ENCODE results near the gene TRERF1.
A peak's percentile ranks its signal among the peaks of the same experiment; 100 is the strongest.

TRERF1 gene

DNA sequence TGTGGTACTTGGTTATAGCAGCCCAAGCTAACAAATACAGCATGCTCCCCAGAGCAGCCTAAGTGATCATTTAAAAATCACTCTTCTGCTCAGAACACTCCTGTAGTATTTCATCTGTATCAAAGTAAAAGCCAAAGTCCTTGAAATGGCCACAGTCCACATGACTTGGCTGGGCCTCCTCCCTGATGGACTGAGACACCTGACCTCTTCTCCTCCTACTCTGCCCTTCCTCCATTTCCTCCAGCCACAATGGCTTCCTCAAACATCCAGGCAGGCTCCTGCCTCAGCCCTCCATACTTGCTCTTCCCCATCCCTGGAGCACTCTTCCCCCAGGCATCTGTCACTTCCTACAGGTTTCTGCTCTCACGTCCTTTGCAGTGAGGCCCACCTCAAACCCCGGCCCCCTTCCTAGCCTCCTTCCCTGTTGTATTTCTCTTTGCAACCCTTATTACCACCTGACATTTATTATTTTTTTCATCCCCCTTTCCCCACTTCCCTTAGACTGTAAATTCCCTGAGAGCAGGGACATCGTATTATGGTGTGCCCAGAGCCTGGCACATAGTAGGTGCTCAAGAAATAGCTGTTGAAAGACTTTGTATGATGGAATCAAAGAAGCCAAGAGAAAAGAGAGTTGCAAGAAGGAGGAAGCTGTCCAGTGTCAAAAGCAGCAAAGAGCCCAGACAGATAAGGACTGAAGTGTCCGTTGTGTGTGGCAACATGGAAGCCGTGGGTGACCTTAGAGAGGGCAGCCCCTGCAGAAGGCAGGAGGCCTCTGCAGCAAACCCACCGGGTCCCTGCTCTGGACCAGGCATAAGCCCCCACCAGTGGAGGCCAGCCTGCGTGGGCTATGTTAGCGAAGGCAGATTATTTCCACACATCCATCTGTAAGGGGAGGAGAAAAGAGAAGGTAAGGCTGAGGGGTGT lies 87.5 kb downstream of the TRERF1 start:
- no peak for DNase-seq

DNA sequence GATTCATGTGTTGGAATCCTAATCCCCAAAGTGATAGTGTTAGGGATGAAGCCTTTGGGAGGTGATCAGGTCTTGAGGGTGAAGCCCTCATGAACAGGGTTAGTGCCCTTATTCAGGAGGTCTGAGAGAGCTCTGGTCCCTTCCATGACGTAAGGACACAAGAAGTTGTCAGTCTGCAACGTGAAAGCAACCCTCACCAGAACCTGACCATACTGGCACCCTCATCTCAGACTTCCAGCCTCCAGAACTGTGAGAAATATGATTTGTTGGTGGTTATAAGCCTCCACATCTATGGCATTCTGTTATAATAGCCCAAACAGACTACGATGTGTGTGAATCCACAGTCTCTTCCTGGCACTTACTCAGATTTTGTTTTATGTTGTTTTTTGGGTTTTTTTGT lies 90.7 kb downstream of the TRERF1 start:
- no peak for DNase-seq

DNA sequence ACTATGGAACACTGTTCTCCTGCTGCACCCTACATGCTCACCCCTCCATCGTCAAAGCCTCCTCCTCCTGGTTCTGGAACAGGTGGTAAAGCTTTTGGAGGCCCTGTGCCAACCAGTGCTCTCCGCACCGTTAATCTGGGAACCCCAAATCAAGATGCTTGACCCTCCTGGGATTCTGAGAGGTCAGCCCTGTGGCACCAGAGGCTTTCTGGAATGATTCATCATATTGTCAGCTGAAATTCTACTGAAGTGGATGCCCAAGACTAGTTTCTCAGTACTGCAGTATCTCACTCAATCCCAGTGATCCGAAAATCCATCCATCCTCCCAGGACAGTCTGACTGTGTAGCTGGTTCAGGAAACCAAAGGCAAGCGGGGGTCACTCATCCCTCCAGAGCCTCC lies 92.7 kb downstream of the TRERF1 start:
- DNase-seq, result no peak

DNA sequence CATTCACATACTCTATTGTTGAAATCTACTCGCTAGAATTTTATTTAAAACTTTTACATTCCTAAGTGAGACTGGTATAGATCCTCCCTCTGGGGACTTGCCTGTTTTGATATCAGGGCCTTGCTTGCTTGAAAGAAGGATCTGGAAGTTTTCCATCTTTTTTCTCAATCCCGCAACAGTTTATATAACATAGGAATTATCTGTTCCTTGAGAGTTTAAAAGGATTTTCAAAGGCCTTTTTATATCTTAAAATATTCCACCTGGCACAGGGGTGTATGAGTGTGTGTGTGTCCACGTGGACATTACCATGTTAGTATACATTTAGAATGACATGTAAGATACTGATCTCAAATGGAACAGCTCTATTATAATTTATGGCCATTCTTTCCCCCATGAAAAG lies 96.3 kb downstream of the TRERF1 start:
- DNase-seq, result no peak

DNA sequence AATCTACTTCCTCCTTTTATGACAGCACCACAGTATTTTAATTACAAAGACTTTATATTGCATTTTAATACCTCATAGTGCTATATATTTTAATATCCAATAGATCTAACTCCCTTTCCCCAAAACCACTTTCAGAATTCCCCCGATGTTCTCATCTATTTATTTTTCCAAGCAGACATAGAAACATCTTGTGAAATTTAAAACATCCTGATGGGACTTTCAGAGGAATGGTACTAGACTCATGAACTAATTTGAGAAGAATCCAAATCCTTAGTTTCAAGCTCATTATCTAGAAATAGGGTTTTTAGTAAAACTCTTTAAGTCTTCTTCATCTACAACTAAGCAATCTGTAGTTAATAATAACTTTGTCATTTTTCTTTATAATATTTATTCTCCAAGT lies 97.0 kb downstream of the TRERF1 start:
- DNase-seq, result no peak

DNA sequence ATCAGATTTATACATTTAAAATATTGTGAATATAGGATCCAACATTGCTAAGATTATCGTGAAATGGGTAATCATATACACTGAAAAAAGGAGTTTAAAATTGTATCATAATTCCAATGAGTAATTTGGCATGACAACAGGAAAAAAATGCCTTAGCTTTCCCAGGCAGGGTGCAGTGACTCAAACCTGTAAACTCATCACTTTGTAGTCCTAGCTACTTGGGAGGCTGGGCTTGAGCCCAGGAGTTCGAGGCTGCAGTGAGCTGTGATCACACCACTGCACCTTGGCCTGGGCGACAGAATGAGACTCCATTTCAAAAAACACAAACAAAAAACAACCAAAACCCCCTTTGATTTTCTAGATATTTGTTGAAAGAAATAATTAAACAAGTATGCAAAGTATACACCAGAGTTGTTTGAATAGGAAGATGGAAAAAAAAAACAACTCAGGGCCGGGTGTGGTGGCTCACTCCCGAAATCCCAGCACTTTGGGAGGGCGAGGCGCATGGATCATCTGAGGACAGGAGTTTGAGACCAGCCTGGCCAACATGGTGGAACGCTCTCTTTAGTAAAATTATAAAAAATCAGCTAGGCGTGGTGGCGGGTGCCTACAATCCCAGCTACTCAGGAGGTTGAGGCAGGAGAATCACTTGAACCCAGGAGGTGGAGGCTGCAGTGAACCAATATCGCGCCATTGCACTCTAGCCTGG lies 98.7 kb downstream of the TRERF1 start:
- no peak for DNase-seq

DNA sequence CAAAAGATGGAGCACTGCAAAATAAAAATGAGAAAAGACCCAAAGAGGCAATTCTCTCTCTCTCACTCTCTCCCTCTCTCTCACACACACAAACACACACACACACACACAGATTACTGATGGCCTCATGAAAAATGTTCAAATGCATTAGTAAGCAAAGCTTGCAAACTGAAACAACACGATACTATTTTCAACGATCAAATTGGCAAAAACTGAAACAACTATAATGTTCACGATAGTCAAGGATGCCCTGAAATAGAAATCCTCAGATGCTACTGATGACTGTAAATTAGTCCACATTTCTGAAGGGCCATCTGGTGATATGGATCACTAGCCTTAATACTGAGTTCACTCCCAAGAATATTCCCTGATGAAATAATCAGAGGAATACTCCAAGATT lies 100.8 kb downstream of the TRERF1 start:
- peak; percentile 18 to 68 for DNase-seq

DNA sequence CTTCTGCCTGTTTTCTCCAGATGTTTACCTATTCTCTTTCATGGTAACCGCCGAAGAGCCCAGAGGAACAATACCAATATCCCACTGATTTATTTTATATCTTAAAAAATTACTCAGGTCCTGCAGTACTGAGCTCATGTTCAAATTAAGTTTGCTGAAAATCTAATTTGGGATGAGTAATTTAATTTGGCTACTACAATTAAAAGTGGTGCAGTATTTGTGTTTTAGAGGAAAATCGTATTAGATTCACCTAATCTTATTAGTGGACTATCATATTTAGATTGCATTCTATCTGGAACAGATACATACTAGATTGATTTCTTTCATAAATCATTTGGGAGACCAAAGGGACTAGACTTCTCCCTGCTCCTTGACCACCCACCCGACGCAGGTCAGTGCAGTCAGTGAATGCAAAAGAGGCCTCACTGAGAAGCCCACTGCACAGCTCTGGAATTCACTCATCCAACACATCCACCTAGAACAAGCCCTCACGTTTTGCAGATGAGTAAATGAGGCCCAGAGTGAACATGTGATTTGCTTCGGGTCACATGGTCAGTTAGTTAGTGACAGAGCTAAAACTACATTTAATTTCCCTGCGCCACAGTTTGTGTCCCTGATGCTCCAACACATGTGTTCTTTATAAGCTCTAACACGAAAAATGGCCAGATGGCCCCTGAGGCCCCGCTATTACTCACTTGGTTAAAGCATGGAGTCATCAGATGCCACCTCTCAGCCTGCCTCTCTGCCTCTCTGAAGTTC lies 101.8 kb downstream of the TRERF1 start:
- DNase-seq, result peak; percentile 64 to 92

DNA sequence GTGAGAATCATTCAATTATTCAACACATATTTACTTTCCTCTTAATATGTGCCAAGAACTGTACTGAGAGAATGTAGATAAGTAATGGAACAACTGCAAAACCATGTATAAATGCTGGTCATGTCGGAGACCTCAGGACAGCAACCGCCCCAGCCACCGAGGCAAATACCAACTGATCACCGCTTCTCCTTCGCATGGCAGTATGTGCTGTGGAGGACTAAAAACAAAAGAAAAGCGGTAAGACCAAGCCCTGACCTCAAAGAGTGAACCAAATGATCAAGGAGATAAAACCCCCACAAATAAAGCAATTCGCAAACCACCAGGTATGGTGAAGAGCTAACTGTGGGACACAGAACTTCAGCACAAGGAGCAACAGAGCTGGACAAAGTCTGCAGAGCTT lies 104.3 kb downstream of the TRERF1 start:
- no peak for DNase-seq

DNA sequence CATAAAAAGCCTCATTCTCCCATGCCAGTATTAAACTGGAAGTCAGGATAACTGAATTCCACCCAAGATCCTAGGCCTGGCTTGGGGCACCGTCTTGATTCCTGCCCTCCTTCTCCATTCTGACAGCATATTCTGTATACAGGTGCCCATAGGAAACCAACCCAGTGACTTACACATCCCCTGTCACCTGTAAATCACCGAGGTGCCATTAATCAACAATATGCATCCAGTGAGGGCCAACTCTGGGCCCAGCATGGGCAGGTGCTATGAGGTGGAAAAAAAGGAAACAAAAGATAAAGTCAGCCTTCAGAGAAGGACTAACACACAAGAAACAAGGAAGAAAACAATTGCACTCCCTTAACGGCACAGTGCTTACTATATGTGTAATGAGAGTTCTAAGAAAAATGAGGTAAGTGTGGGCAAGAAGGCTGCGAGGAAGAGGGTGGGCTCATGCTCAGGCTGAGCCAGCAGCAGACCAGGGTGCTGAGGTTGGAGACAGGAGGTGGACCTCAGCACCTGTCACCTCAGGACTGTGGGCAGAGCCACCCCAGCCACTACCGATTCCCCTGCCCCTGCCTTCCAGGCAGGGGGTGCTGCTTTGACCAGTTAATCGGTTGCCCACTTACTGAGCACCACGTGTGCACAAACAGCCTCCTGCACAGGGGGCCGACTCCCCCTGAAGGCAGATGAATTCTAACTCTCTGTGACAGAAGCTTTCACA lies 105.9 kb downstream of the TRERF1 start:
- DNase-seq, result no peak

DNA sequence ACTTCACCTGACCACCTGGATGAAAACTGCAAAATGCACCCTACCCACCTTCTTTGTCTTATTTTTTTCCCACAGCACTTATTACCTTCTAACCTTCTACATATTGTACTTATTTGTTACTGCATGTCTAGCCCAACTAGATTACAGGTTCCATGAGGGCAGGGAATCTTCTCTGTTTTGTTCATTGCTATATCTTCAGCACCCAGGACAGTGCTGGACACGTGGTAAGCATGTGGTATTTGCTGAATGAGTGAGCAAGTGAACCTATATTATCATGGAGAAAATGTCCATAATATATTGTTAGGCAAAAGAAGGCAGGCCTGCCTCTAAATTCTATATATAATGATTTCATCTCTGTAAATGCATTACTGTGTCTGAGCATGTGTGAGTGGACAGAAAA lies 107.0 kb downstream of the TRERF1 start:
- no peak for DNase-seq

DNA sequence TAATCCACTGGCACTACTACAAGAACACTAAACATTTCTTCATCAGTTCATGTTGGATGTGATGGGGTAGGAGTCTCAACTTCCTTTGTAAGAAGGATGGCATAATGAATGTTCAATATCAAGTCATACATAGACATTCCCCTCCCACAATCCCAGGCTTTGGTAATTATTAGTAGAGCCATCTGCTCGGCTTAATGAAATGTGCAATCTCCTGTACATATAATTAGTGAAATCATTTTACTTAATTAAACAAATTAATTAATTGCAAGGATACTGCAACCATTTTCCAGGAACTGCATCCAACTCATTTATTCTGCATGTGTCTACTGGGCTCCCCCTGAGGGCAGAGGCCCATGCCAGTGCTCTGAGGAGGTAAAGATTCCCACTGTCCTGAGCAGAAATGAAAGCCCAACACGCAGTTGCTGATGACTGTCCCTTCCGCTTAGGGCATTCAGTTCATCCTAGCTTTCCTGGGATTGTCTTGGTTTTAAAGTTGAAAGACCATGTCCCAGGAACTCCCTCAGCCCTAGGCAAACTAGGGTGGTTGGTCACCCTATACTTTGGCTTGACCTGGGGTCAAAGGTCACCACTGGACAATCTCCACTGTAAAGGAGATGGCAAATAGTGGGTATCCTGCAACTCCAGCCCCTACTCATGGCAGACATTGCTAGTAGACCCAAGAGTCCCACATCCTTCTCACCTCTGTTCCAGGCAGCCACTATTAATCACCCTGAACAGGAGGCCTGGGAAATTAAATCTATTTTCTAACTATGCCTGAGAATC lies 109.8 kb downstream of the TRERF1 start:
- peak in 1 of 2 experiments; percentile 13 for DNase-seq

DNA sequence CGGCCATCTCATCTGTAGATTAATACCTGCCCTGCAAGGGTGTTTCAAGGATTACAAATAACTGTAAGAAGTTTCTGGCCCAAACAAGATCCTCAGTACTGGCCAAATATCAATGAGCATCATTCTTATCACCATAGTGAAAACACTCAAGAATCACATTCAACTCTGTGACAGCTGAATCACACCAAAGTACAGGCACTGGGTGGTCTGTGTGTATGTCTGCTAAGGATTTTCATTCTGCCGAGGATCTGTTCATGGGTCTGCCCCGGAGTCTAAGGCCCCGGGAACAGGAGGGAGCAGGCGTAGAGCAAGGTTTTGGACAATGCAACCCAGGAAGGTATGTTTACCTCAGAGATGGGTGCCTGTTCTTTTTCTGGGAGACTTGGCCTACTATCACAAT lies 110.5 kb downstream of the TRERF1 start:
- DNase-seq, result no peak

DNA sequence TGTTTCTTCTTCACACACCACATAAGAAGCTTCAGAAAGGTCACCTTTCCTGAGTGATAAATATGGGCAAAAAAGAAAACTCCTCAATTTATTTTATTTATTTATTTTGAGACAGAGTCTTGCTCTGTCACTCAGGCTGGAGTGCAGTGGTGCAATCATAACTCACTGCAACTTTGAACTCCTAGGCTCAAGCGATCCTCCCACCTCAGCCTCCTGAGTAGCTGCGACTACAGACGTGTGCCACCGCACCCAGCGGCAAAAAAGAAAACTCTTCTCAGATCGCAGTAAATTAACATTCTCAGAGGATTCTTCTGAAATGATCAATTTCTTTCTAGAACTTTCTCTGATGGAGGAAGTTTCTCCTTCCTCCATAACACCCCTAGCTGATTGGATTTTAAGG lies 111.2 kb downstream of the TRERF1 start:
- DNase-seq, result no peak

DNA sequence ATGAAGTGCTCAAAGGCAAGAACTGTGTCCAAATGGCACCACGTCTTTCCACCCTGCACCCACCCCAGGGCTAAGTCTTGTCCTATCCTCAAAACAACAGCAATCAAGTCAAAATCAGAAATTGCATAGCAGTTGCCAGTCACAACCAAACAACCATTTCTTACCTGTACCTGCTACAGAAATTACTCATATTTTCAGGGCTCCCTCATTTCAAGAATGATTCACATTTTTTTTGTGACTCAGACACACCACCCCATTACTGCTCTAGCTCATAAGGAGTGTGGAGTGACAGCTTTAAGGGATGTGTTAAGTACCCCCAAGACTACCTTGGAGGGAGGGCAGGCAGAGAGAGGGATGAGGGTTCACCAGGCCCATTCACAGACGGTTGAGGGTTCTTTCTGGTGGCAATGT lies 111.7 kb downstream of the TRERF1 start:
- no peak for DNase-seq

DNA sequence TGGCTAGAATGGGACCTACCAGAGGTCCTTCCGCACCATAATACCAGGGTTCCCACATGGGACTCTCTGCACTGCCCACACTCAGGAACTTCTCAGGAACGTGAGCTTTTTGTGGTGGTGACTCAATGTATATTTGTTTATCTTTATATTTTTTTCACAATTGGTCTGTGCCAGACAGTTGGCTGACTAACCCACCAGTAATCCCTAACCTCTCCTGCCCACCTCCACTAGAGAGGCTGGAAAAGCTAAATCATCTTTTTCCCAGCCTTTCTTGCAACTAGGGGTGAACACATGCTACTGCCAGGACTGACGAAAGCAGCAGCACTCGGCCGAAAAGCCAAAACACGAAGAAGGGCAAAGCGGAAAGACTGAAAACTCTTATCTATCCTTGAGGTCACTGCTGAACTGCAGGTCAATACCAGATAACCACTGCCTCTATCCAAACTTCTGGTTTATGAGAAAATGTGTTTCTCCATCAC lies 112.9 kb downstream of the TRERF1 start:
- DNase-seq, result no peak

DNA sequence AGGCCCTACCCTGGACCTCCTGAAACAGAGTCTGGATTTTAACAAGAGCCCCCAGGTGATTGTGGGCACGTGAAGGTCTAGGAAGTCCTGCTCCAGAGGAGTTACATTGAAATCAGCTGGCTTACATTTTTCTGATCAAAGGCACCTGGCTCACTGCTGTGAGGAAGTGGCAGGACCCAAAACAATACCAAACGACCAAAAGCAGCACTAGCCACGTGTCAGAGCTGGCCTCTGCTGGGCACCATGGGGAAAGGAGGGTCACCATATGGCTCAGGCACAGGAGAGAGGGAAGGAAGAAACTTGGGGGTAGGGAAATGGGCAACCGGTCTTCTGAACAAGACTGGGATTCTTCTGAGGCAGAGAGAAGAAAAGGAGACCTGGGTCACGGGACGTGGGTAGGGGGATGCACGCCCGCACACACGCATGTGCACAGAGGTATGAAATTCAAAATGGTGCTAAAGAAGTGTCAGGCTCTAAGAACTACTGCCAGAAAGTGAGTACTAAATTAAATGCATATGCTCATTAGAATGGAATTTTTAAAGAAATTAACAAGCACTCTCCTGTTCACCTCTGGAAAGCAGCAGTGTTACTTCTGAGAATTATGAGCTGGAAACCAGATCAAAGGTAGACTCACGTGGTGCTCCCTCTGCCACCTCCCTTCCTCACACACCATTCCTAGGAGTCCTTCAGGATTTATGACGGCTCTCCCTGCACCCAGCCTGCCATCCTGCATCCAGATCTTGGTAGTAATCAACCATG lies 113.6 kb downstream of the TRERF1 start:
- DNase-seq, result no peak

DNA sequence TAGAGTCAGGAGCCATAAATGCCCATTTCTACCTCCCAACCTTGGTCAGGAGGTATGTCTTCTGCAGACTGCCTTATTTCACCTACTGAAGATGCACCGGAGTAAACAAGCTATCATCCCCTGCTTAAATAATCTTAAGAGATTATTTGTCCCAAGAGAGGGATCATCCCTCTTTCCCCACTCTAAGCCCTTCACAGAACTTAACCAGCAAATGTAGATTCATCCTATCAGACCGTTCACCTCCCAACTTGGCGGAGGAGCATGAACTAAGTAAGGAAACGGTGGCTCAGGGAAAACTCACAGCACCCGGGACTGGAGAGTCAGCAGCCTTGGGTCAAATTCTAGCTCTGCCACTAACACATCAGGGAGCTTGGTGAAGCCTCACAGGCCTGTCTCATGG lies 115.3 kb downstream of the TRERF1 start:
- DNase-seq, result peak in 1 of 2 experiments; percentile 35

DNA sequence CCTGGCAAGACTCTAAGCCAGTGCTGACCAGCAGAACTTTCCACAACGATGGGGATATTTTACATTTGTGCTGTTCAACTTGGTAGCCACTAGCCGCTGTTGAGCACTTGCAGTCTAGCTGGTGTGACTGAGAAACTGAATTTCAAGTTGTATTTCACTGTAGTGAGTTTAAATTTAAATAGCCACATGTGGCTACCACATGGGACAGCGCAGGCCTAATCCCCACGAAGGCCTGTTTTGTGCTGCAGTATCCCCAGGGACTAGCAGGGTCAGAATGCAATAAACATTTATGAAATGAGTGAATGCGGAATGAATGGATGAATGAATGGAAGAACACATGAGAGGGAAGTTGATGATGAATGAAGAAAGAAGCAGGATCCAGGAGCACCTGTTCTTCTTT lies 115.8 kb downstream of the TRERF1 start:
- no peak for DNase-seq

DNA sequence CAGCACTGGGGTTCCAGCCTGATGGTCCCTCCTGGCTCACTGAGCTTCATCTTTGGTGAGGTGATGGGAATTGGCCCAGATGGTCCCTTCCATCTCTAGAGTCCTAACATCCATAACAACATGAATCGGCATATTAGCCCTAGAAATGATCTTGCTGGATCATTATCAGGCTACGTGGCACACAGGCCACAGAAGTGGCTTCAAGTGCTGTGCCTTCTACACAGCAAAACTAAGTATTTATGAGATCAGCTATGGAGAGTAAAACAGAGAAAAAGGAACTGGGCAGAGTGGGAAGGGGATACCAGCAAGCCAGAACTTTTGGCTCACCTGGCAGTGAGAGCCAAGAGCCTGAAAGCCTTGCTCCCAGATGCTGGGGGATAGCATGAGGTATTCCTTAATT lies 116.9 kb downstream of the TRERF1 start:
- no peak for DNase-seq

DNA sequence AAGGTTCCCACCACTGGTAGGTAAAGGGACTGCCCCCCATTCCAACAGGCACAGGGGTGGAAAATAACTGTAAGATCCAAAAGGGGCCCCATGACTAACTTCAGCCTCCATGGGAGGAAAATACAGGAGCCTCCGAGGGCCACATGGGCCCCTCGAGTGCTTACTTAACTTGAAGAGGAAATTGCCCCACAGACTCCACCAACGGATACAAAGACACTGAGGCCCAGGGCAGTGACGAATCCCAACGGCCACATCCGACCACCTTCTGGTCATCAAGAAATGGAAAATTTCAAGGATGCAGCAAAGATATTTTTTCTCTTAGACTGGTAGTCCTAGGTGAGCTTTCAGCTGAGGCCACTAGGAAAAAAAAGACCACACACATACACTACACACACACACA lies 118.1 kb downstream of the TRERF1 start:
- DNase-seq, result no peak

All from NCI-H524 (cell line).